Liver (tissue), 9 donors: ENCODE measurements around the gene STAT1. TPM values are rescaled to one million over a fixed set of nuclear protein-coding genes. Genes with fewer than 3 reads are reported as not detected.

ENCODE experiments used
- DNase-seq: peaks from one replicate; pipeline ENCODE4 v3.0.0-alpha.2; 2017; ENCODE audit warnings: low spot score
- H3K27ac ChIP-seq, 2 donors: one replicate each; pipeline ENCODE4 v1.7.0; 2013; ENCODE audit warnings: inconsistent platforms in 2 of 2, low read length in 2 of 2, control low read depth in 1 of 2, low read depth in 1 of 2, mild to moderate bottlenecking in 1 of 2
- H3K27me3 ChIP-seq, 4 donors: one replicate each; pipeline versions ENCODE4 v1.6.1 to v1.7.0; 2013; ENCODE audit warnings: low read length in 3 of 4, inconsistent platforms in 1 of 4, mild to moderate bottlenecking in 1 of 4, moderate library complexity in 1 of 4; ENCODE audit not compliant: control insufficient read depth in 4 of 4, insufficient read depth in 4 of 4
- H3K36me3 ChIP-seq, 4 donors: one replicate each; pipeline versions ENCODE4 v1.6.1 to v1.7.0; 2013; ENCODE audit warnings: low read length in 3 of 4, mild to moderate bottlenecking in 3 of 4, low read depth in 1 of 4, moderate library complexity in 1 of 4; ENCODE audit not compliant: control insufficient read depth in 4 of 4, insufficient read depth in 3 of 4
- H3K4me1 ChIP-seq, 4 donors: one replicate each; pipeline versions ENCODE4 v1.6.1 to v1.7.0; 2013; ENCODE audit warnings: low read length in 3 of 4, mild to moderate bottlenecking in 3 of 4, moderate library complexity in 1 of 4; ENCODE audit not compliant: control insufficient read depth in 4 of 4, insufficient read depth in 4 of 4
- H3K4me3 ChIP-seq, 3 donors: one replicate each; pipeline versions ENCODE4 v1.6.1 to v1.7.0; 2013; ENCODE audit warnings: low read length in 3 of 3, control low read depth in 1 of 3, low read depth in 1 of 3, mild to moderate bottlenecking in 1 of 3
- H3K9ac ChIP-seq, 2 donors: one replicate each; pipeline ENCODE4 v1.7.0; 2013; ENCODE audit warnings: low read length in 2 of 2, mild to moderate bottlenecking in 2 of 2, moderate library complexity in 2 of 2, control low read depth in 1 of 2, low read depth in 1 of 2
- H3K9me3 ChIP-seq, 4 donors: one replicate each; pipeline versions ENCODE4 v1.6.1 to v1.7.0; 2013; ENCODE audit warnings: low read length in 3 of 4; ENCODE audit not compliant: control insufficient read depth in 4 of 4
- ATF3 ChIP-seq: IDR thresholded peaks from 2 replicates; pipeline ENCODE4 v1.6.1; 2016; ENCODE audit warnings: antibody characterized with exemption
- CTCF ChIP-seq: fragments of 150-350 bp; IDR thresholded peaks from 2 replicates; pipeline ENCODE4 v1.5.1; 2017; ENCODE audit warnings: improper control_type of control experiment, low read depth, low read length; ENCODE audit not compliant: missing input control
- FOXA1 ChIP-seq: IDR thresholded peaks from 2 replicates; pipeline ENCODE4 v1.6.1; 2016; ENCODE audit warnings: antibody characterized with exemption
- FOXA2 ChIP-seq: IDR thresholded peaks from 2 replicates; pipeline ENCODE4 v1.6.1; 2016; ENCODE audit warnings: antibody characterized with exemption
- GABPA ChIP-seq, 2 donors: IDR thresholded peaks in 1 of 2; conservative IDR thresholded peaks in 1 of 2; 2 replicates each; pipeline ENCODE4 v1.6.1; 2016; ENCODE audit warnings: antibody characterized with exemption in 2 of 2, mild to moderate bottlenecking in 1 of 2, moderate library complexity in 1 of 2
- JUND ChIP-seq, 2 donors: IDR thresholded peaks; 2 replicates each; pipeline ENCODE4 v1.6.1; 2016; ENCODE audit warnings: antibody characterized with exemption in 2 of 2
- MAX ChIP-seq: IDR thresholded peaks from 2 replicates; pipeline ENCODE4 v1.6.1; 2016; ENCODE audit warnings: antibody characterized with exemption
- REST ChIP-seq: IDR thresholded peaks from 2 replicates; pipeline ENCODE4 v1.6.1; 2016; ENCODE audit warnings: antibody characterized with exemption, mild to moderate bottlenecking
- TAF1 ChIP-seq: conservative IDR thresholded peaks from 2 replicates; pipeline ENCODE4 v1.6.1; 2016; ENCODE audit warnings: antibody characterized with exemption, mild to moderate bottlenecking
- YY1 ChIP-seq: IDR thresholded peaks from 2 replicates; pipeline ENCODE4 v1.6.1; 2016; ENCODE audit warnings: antibody characterized with exemption, mild to moderate bottlenecking
- WGBS: extraction: QIAGEN DNeasy Blood & Tissue Kit; methylation state at CpG from one replicate; pipeline ENCODE4 v1.1.7; 2013; 5-methylcytosine and 5-hydroxymethylcytosine counted together
- polyA plus RNA-seq, 2 donors: library from polyadenylated mRNA; stranded (reverse) in 1 of 2; unstranded in 1 of 2; fragments of 200-250 nt in 1 of 2; fragments of >200 nt in 1 of 2; fragmentation: Nextera tagmentation in 1 of 2; extraction: Ambion mirVana in 1 of 2; gene quantifications; one replicate each; pipeline versions ENCODE4 v1.2.1 to v1.2.3, GENCODE V29; 2013 to 2015
- total RNA-seq, 2 donors: library from RNA; depleted of rRNA; stranded (reverse); fragments of >200 nt; gene quantifications; one replicate each; pipeline ENCODE4 v1.2.3, GENCODE V29; 2014
- donor health status: healthy.
- donor health status: healthy.
- donor health status: healthy.
- donor health status: healthy.
- donor health status: healthy.

Gene STAT1
- total and polyA plus RNA-seq, 4 donors, result 26.2 to 78.7 (median 45.6) TPM

- no peak for TF ChIP-seq ATF3
- no peak for TF ChIP-seq CTCF
- no peak for TF ChIP-seq TAF1
- TF ChIP-seq FOXA2, result no peak
- no peak for TF ChIP-seq MAX
- no peak for TF ChIP-seq GABPA (IDR thresholded peaks at IDR 0.05 in 1 of 2, conservative IDR thresholded peaks at IDR 0.05 in 1 of 2)
Observed at GRCh38 chr2:190974629-190975361, 39.2 kb downstream of the STAT1 start (continued).

GRCh38 chr2:190973726-190974628 is 40.0 kb downstream of the STAT1 start:
- Histone ChIP-seq H3K36me3 (peaks cover 18 to 96% (median 86%) of the 10 kb centered on the region in 4 donors), H3K9ac (no peak overlapping the region), H3K27ac (no peak overlapping the region), H3K4me1 (no peaks in the 10 kb centered on the region), H3K9me3 (no peaks in the 10 kb centered on the region), H3K27me3 (no peaks in the 10 kb centered on the region), H3K4me3 (no peak overlapping the region)
- WGBS, result 86% methylated on average over 11 of the region's 11 CpGs
- DNase-seq, result no peak
- TF ChIP-seq MAX (no peak), FOXA1 (no peak), JUND (IDR thresholded peaks at IDR 0.05) (no peak), REST (no peak), YY1 (no peak), ATF3 (no peak), CTCF (no peak)
